Erythroblast (primary cell): Measurements from ENCODE around the gene CRELD1.

Experiments
- GATA1 ChIP-seq: IDR thresholded peaks from 2 replicates; pipeline ENCODE4 v1.6.1; 2011; ENCODE audit warnings: low read depth, mild to moderate bottlenecking, control low read depth, low read length, moderate library complexity
- POLR2A ChIP-seq: IDR thresholded peaks from 2 replicates; pipeline ENCODE4 v1.6.1; 2011; ENCODE audit warnings: mild to moderate bottlenecking, low read length

DNA sequence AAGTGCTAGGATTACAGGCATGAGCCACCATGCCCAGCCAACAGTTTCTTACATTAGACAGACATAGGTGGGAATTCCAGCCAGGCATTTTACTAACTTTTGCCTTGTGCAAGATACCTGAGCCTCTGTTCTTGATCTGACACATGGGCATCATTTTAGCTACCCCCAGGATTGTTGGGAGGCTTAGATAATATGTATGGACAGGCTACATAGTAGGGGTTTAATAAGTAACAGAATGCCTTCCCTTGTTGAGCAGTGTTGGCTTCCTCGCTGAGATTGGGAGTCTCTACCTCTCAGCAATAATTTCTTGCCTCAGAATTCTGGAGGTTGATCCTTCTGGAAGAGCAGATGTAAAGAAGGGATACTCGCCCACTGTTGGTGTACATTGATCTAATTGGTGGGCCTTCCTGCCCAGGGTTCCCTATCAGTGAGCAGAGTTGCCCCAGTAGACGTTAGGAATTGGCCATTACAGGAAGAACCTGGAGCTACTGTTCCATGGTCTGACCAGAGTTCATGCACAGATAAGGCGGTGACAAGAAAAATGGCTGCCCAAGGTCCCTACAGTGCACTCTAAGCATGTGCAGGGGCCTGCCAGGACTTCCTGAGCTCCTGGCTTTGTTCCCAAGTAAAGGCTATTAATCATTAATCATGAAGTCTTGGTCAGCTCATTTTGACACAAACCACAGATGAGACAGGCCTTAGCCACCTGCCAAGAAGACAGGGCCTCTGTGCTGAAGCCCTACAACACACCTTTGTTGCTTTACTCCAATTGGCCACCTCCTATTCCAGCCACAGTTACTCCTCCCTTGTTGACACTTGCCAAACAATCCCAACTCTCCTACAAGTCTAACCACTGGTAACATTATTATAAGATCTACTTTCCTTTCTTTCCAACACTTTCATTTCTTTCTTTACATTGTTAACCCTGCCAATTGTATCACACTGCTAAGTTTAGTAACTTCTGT is 35.9 kb upstream of the CRELD1 start:
- no peak for TF ChIP-seq POLR2A
- no peak for TF ChIP-seq GATA1
